Mammary microvascular endothelial cell (primary cell): ENCODE data around the gene ADCK2. TPM values are rescaled to one million over a fixed set of nuclear protein-coding genes. Genes with fewer than 3 reads are reported as not detected.

Source experiments
- total RNA-seq: library from RNA; depleted of rRNA; stranded (reverse); fragments of >200 nt; gene quantifications from 2 replicates; pipeline ENCODE4 v1.2.3, GENCODE V29; 2015

ADCK2 gene
- total RNA-seq = 25.5 and 26.5 TPM in 2 replicates

GRCh38 chr7:140672382-140673062 is at the start of gene ADCK2:
ADCK2 (plus strand) TSS chr7:140672945; CDS start chr7:140673331, 386 bp downstream.

DNA sequence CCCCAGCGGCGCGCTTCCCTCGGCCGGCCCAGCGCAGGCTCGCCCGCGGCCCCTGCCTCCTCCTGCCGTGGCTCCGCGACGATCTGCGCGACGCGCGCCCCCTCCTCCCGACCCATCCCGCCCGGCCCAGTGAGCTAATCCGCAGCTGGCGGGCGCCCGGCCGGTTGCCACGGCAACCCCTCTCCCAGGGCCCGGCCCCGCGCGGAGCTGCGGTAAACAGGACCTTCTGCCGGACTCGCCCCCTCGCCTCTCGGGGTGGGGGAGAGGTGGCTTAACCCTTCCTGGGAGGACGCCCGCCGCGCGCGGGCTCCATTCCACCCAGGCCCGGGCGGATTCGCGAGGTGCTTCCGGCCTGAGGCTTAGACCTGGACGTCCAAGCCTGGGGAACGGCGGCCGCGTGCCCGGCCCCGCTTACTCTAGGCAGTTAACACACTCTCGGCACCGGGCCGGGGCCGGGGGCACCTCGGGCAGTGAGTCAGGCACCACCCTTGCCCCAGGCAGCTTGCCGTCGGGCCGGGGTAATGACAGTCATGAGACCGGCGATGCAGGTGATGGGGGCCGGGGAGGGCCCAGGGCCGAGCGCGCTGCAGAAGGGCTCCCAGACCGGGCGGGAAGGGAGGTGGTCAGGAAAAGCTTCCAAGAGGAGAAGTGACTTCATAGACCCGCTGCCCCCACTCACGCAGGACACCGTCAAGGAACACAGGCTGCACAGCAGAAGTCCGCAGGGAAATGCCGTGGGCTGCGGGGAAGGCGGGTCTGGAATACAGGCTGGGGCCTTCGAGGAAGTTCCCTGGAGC is 31.8 kb upstream of the ADCK2 start, which contains the start of gene DENND2A:
Gene DENND2A, minus strand, starts transcription at position 87 of the 797 bp plus-strand sequence. CDS start 38,416 bp downstream, outside the sequence.

DNA sequence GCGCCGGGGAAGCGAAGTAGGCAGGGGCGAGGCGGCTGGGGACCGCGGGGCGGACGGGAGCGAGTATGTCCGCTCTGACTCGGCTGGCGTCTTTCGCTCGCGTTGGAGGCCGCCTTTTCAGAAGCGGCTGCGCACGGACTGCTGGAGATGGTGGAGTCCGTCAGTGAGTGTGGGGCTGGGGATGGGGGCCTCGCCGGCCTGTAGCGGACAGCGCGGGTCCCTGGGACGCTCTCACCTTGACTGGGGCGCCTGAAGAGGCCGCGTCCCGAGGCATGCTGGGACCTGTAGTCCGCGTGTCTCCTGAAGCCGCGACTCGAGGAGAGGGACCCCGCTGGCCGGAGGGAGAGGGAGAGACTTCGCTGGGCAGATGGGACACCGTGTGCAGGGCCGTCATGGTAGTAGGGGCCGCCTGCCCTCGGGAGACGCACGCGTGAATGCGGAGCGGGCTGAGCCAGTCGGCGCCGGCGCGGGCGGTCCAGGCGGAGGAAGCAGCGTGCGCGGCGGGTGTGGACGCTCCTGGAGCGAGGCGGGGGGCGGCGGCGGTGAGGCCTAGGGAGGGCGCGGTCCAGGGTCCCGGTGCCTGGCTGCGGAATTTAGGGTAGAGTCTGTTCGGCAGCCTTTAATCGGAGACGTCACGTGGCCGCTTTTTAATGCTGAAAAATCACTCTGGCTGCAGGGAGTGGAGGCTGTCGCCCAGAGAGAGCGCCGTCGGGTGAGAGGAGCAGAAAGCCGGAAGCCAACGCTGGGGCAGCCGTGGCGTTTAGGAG is 24.1 kb downstream of the ADCK2 start, which contains the start of gene NDUFB2:
Gene NDUFB2, plus strand, starts transcription at position 29 of the 767 bp plus-strand sequence. Its CDS starts 37 bp downstream, at position 66.

Other genes starting within 250 kb of the ADCK2 start
- 29.7 and 33.7 TPM in 2 replicates for gene MKRN1, start 193.4 kb upstream of the ADCK2 start, total RNA-seq
- gene DENND2A, start 32.1 kb upstream of the ADCK2 start, total RNA-seq = 0.07 and 0.15 TPM in 2 replicates
- 499 and 653 TPM in 2 replicates for gene NDUFB2, start 23.8 kb downstream of the ADCK2 start, total RNA-seq